Activated T-helper 1 cell treated with Interleukin-2 at 50 U/mL for 16 hours (primary cell): ENCODE measurements around the gene MBTD1.
"Not testable (repeated sequence)": the region's sequence is repeated elsewhere in the genome, so short reads cannot be mapped to it uniquely, and the experiment has no call there.

ENCODE experiments used
- DNase-seq: peaks from one replicate; pipeline ENCODE4 v3.0.0-alpha.2; 2020; ENCODE audit warnings: low read depth

Gene MBTD1

DNA sequence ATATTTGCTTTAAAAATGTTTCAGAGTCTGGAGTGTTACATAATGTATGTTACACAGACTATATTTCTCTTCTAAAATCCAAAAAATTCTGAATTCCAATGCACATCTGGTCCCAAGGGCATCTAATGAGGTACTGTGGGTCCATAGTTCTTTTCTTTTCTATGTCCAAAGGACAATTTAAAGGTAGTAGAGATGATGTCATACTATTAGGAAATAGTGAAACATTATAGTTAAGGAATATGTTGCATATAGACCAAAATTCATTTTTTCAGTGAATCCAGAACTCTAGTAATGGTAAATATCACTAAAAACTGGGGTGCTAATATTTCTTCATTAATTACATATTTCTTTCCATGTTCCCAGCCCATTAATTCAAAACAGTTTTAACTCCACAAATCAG lies 70.7 kb downstream of the MBTD1 start:
- no peak for DNase-seq

DNA sequence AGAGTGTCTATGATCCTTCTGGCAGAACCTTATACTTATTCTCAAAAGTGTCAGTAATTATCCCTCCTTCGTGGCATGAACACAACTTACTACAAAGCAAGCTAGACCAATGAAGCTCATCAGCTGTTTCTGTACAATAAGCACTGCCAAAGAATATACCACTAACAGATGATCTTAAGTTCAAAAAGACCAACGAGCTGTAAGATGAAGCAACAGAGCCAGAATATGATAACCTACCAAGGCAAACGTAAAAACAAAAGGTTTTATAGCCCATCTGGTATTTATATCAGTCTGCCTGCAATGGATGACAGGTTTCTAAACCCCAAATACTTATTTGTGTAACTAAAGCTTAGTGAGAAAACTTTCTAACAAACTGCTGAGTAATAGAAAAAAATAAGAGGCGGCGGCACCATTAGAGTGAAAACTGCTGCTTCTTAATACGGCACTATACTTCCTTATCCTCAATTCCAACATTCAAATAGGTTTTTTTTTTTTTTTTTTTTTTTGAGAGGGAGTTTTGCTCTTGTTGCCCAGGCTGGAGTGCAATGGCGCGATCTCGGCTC lies 71.5 kb downstream of the MBTD1 start:
- DNase-seq: no peak

DNA sequence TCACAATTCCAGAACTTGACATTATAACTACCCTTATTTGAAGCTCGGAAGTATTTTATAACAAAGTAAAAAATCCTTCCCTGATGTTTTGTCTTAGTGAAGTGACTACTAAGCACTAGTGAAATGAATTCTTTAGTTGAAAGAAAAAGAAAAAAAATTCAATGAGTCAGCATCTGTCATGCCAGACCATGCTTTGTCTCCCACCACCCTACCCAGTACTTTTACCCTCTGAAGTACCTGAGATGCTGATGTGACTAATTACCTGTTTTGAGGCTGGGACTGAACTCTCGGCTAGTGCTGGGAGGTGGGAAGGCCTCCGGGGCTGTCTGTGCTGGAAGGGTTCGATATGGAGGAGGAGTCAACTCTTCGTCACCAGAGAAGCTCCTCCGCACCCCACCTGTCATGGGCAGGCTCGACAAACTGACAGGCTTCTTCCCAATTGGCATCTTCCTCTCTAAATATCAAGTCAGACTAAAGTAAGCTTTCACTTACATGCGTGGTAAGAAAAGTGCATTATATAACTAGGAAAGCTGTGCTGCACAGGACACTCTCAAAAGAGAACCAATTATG lies 74.0 kb downstream of the MBTD1 start:
- no peak for DNase-seq

DNA sequence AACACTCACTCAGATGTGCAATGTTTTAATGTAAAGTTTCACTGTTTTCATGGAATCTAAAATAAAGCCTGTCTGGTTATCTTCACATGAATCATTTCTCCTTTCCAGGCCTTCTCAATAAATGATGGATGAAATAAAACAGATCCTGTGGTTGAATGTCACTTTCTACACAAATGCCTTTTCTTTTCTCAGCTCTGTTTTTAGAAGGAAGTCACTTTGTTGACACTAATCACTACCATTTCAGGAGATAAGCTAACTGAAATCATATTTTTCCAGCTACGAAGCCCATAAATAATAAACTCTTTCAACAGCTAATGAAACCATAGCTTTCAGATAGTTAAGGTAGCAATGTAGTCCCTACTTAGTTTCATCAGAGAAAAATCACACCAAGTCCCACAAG lies 75.7 kb downstream of the MBTD1 start:
- no peak for DNase-seq

DNA sequence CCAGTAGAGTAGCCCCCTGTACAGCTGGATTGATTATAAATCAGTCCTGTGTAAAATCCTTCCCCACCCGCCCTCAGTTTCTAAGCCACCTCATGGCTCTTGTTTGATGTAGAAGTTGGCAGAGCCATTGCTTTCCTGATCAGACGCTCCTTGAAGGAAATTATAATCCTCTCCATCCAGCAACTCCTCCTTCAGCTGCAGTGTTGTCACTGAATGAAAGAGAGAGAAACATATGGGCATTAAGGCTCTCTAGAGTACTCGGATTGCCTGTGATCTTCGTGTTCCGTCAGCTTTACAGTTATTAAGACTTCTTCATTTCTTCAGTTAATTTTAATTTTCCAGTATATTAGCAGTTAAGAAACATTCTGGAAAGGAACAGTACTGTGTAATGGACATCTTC lies 79.4 kb downstream of the MBTD1 start:
- DNase-seq: no peak

DNA sequence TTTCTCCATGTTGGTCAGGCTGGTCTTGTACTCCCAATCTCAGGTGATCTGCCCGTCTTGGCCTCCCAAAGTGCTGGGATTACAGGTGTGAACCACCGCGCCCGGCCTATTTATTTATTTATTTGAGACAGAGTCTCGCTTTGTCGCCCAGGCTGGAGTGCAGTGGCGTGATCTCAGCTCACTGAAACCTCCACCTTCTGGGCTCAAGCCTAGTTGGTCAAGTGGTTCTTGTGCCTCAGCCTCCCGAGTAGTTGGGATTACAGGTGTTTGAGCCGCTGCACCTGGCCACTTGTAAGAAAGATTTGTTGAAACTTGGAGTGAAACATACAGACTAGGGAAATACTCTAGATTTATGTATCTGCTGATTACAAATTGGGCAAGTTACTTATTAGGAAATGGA lies 87.8 kb downstream of the MBTD1 start:
- DNase-seq: not testable (repeated sequence)

DNA sequence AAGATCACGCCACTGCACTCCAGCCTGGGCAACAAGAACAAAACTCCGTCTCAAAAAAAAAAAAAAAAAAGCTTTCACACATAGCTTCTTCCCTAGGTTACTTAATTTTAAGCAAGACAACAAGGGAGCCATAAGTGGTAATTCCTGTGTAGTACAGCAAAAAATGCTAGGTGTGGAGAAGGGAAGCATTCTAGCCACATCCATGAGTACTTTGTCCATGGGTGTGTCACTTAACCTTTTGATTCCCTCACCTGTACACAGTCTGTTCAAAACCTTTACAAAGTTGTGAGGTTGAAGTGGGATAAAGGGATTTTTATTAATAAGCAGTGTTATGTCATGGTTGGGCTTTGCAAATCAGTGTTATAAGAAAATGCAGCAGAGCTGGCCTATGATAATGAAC lies 89.1 kb downstream of the MBTD1 start:
- no peak for DNase-seq

DNA sequence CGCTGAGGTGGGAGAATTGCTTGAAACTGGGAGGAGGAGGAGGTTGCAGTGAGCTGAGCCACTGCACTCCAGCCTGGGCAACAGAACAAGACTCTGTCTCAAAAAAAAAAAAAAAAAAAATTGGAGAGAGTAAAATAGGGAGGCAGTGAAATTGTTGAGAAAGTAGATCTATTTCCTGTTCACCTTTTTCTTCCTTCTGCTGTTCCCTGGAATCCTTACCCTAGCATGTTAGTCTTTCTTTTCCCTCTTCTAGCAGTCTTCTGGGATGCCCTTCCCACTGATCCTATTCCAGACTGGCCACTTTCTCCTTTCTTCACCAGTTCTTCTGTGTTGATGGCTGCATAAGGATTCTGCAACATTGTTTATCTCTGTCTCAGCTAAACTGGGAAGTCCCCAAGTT lies 90.5 kb downstream of the MBTD1 start:
- DNase-seq: no peak

DNA sequence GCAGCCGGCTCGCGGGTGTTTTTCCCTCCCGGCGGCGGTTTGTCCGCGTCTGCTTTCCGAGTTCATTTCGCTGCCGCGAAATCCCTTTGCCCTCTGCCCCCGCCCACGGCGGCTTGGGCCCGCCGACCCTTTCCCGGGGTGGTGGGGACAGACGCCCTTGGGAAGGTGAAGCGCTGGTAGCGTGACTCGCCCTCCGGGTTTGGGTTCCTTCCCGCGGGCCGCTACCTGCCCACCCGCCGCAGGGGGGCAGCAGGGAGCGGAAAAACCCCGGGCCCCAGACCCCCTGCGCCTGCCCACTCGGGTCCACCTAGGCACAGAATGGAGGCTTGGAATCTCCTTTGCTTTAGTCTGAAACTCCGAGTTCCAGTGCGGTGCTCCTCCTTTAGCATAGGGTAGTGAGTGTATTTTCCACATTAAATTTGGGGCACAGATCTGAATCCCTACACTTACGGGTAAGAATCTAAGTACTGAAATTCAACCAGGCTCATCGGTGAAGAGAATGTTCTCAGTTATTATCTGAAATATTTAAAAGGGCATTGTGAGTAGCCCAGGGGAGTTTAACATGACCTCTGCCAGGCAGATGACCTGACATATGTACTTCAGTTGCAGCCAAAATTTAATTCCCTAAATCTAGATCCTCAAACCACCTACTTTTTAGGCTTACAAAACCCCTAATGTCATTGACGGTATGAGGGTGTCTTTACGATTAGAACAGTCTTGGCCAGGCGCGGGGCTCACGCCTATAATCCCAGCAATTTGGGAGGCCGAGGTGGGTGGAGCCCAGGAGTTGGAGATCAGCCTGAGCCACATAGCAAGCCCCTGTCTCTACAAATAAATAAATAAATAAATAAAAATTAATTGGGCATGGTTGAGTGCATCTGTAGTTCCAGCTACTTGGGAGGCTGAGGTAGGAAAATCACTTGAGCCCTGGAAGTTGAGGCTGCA lies 92.6 kb downstream of the MBTD1 start:
- peak; percentile 39 for DNase-seq

DNA sequence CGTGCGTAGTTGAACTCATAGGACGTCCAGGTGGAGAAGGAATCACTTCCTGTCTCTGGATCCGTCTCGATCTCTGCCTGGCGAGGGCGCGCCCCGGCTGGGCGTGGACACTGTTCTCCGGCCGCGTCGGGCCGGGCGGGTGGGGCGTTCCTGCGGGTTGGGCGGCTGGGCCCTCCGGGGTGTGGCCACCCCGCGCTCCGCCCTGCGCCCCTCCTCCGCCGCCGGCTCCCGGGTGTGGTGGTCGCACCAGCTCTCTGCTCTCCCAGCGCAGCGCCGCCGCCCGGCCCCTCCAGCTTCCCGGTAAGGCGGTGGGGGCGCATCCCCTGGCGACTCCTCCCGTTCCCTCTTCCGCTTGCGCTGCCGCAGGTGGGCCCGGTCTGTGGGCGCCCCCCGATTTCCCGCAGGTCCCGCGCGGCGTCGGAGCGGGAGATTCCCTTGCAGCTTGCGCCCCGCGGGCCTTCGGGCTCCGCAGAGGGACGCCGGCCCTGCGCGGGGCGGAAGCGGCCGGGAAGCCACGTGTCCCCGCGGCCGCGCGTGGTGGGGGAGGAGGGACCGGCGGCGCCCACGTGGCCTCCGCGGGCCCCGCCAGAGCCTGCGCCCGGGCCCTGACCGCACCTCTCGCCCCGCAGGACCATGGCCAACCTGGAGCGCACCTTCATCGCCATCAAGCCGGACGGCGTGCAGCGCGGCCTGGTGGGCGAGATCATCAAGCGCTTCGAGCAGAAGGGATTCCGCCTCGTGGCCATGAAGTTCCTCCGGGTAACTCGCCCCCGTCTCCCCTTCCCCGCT lies 93.5 kb downstream of the MBTD1 start, which contains the start of gene NME2:
TSS of gene NME2 (plus strand) at position 214 of the 789 bp plus-strand sequence. CDS start at position 634, 420 bp downstream.
- DNase-seq: peak; percentile 54

DNA sequence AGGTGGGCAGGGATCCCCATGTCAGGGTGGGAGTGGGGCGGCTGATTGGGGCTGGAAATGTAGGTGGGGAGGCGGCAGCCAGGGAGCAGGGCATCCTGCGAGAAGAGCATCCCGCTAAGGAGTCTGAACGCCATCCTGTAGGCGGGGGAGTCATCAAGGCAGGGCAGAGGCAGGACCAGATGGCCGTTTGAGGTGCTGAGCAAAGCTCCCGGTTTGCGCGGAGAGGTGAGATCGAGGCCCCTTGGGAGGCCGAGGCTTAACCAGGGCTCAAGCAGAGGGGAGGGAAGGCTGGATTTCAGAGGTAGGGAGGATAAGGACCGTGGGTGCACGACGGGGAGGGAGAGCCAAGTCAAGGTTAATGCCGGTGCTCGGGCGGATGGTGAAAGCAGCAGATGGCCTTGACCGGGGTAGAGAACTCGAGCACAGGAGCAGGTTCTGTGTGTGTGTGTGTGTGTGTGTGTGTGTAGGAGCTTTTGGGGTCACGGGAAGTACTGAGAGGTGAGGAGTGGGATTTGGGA lies 94.1 kb downstream of the MBTD1 start:
- DNase-seq: no peak

DNA sequence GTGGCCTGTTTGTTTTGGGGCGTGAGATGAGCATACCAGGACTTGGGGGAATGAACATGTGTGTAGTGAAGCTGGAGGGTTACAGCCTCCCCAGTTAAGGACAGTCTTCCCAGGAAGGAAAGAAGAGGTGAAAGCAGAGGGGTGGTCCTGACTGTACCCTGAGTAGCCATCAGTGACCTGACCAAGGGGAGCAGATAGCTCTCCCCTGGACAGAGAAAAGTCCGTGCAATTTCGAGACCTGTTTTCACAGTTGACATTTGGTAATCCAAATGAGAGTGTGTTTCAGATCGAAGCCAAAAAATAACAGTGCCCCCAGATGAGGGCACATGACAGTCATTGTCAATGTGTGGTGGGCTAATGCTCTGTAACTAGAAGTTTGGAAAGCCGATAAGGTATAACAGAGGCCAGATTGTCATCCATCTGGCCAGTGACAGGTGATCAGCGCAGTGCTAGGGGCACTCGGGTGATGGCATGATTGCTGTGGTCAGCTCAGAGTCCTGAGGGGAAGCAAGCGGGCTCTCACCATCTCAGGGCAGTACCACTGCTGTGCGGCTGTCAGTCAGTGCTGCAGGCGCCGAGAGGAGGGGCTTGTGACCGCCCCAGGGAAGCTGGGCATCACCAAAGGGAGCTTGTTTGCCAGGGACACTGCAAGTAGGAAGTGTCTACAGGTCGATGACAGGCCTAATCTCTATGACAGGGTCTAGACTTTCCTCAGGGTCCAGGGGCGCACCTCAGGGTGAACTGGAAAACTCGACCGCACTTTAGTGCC lies 94.8 kb downstream of the MBTD1 start:
- DNase-seq: no peak

DNA sequence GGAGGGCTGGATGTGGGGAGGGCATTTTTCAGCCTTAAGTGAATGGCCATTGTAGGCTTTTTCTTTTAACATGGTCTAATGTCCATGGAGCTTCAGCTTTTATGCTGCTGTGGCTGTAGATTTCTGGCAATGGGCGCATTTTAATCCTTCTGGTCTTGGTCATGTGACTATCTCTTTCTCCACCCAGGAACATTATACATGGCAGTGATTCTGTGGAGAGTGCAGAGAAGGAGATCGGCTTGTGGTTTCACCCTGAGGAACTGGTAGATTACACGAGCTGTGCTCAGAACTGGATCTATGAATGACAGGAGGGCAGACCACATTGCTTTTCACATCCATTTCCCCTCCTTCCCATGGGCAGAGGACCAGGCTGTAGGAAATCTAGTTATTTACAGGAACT lies 98.3 kb downstream of the MBTD1 start:
- DNase-seq: no peak

DNA sequence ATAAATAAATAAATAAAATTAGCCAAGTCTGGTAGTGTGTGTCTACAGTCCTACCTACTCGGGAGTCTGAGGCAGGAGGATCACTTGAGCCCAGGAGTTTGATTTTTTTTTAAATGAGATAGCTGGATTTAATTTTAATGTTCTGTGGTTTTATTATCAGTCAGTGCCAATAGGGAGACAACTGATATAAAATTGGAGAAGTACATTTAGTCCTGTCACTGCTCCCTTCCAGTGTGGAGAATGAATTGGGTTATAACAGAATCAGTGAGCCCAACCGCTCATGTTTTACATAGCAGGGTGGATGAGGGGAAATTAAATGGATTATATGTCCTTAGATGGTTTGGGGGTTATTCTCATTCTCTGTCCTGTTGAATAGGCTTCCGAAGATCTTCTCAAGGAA lies 100.2 kb downstream of the MBTD1 start:
- DNase-seq: no peak

DNA sequence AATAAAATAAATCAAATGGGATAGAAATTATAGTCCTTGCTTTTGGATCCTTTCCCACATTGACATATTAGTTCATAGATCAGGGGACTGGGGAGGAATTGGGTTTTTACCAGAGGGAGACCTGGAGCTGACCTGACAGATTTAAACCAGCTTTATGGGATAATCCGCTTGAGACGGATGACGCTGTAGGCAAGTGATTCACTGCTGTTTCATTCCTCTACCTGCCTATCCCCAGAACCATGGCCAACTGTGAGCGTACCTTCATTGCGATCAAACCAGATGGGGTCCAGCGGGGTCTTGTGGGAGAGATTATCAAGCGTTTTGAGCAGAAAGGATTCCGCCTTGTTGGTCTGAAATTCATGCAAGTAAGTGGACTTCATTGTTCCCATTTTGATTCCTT lies 104.4 kb downstream of the MBTD1 start:
- DNase-seq: no peak

DNA sequence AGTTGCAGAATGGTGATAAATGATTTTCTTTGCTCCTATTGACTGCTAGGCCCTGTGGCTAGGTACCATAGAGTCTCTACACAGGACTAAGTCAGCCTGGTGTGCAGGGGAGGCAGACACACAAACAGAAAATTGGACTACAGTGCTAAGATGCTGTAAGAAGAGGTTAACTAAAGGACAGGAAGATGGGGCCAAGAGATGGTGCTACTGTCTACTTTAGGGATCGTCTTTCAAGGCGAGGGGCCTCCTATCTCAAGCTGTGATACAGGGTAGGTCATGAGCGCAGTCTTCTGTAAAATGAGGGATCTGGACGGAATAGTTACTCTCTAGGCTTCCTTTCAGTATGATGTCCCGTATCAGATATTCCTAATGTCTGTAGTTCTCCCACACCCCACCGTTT lies 105.7 kb downstream of the MBTD1 start:
- DNase-seq: no peak

DNA sequence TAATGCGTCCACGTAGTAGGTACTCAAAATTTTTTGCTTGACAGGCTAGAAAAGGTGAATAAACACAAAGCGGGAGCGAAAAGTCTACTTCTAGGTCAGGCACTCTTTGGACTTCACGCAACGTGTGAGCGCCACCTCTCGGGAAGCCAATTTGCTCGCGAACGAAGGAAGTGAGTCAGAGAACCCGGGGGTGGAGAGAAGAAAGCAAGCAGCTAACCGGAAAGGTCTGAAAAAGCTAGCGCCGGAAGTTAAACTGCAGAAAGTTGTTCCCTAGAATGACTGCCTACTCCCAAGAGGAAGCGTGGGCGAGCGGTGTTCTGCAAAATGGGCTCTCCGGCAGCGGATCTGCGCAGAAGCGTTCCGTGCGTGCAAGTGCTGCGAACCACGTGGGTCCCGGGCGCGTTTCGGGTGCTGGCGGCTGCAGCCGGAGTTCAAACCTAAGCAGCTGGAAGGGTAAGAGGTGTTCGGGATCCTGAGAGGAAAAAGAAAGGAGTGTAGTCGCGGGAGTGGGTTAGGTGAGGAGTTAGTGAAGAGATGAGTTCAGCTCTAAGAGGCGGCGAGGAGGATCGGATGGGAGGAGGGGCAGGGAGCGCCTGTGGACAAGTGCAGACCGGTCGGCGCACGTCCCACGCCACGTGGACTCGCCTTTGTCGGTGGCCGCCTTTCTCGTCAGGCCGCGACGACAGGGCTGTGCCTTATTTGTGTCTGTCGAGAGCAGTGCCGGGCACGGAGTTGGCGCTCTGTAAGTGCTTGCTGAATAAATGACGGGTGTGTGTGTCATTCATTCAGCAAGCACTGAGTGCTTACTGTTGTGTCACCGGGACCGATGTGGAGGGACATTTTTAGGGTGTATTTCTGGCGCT lies 106.4 kb downstream of the MBTD1 start, which contains the start of gene NME1:
TSS of gene NME1 (plus strand) at position 350 of the 863 bp plus-strand sequence. CDS start 2,096 bp downstream, outside the sequence.
- peak; percentile 95 for DNase-seq

DNA sequence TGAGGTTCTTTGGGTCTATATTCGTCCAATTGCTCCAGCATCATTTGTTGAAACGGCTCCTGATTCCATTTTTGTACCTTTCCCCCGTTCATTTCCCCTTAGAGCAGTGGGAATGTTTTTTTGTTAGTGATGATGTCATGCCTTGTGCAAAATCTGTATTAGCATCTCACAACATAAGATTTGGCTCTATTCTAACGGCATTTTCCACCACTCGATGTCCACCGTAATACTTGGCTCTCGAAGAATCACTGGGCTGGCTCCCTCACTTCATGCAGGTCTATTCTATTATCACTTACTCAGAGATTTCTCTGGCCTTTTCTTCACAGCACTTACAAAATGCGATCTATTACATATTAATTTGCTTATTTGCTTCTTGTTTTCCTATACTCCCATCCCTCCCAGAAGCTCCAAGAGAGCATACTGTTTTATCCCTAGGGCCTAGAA lies 107.1 kb downstream of the MBTD1 start:
- DNase-seq: no peak

DNA sequence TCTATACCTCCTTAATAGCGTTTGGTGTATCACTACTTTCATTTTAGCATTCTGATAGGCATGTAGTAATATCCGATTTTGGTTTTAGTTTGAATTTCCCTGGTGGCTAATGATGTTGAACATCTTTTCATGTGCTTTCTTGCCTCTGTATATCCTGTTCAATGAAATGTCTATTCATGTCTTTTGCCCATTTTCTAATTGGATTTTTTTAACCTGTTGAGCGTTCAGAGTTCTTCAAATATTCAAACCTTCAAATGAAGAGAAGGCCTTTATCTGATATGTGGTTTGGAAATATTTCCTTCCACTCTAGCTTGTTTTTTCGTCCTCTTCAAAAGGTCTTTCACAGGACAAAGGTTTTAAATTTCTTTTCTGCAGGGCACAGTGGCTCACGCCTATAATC lies 108.9 kb downstream of the MBTD1 start:
- DNase-seq: no peak

DNA sequence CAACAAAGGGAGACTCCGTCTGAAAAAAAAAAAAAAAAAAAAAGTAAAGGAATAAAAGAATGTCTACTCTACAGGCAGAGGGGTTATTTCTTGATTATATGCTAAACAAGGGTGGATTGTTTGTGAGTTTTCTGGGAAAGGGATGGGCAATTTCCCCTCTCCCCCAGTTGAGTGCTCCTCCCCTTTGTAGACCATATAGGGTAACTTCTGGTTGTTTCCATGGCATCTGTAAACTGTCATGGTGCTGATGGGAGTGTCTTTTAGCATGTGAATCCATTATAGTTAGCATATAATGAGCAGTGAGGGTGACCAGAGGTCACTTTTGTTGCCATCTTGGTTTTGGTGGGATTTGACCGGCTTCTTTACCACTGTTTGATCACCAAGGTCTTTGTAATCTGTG lies 110.7 kb downstream of the MBTD1 start:
- DNase-seq: no peak
